Measurements from ENCODE around the gene FLYWCH2. TPM values are rescaled to one million over a fixed set of nuclear protein-coding genes. Genes with fewer than 3 reads are reported as not detected.
A peak's percentile ranks its signal among the peaks of the same experiment; 100 is the strongest.

Gene FLYWCH2
- total and polyA plus RNA-seq, 9 of the 15 experiments (the other 6 are each of a cell fraction or from before 2014, with no cell fraction given): 0.70 to 55.5 (median 7.6) TPM

DNA sequence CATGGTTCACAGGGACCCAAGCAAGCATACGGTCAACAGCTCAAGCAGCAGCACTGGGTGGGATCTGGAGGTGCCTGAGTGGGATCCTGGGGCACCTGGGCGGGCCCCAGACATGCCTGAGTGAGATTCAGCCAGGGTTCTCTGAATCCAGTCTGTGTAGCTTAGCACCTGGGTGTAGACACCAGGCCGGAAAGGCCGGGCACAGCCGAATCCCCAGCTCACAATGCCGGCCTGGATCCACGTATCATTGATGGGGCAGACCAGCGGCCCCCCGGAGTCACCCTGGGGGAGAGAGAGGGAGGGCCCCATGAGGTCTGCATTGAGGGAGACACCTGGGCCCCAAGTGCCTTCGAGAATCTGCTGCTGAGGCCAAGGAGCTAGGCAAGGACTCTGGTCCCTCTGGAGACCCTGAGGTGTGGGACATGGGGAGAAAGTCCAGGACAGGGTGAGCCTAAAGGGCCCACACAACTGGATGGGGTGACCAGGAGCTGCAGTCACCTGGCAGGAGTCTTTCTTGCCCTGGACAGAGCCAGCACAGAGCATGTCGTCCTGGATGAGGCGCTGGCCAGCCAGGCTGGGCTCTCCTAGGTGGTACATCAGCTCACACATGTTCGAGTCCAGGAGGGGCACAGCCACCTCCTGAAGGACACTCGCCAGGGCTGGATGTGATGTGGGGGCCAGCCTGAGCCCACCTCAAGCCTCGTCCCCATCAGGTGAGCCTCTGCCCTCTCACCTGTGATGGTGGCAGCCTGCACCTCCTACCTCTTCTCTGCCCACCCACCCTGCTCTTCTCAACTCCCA, 43.2 kb upstream of the FLYWCH2 start:
- no peaks in the 10 kb centered on the region for H3K36me3 ChIP-seq (ENCODE audit: control insufficient read depth, insufficient read depth, low read length)
- ChIA-PET CTCF (ENCODE audit: low intra/inter-chr PET ratio) (interaction anchor here (1.2 to 3.1 kb wide), 4 partner anchors 29 to 87 kb away, joined by 3 to 23 read pairs (median 18); no protein-coding TSS in a partner anchor), POLR2A (interaction anchor here (0.7 to 2.6 kb wide), 5 partner anchors 13 to 84 kb away, joined by 3 to 8 read pairs (median 5); no protein-coding TSS in a partner anchor)
- H3K9me3 ChIP-seq (replicated peaks; ENCODE audit: control insufficient read depth, insufficient read depth, low read depth, low read length): no peaks in the 10 kb centered on the region
- no peak overlapping the region for H3K4me3 ChIP-seq
- peaks cover 4 to 22% of the 10 kb centered on the region in 2 experiments; a peak in 2 of 5 replicates for H3K27me3 ChIP-seq (ENCODE audit: control insufficient read depth in 2 of 2, insufficient read depth in 2 of 2, low read length in 2 of 2)
- no peak for DNase-seq (ENCODE audit: extremely low read depth in 1 of 4, low spot score in 3 of 4)
- no peak overlapping the region for H2AFZ ChIP-seq (ENCODE audit: low read depth, low read length)
- in situ Hi-C loops (cut with MboI) (loop anchor here (5.0 kb wide), 2 partner anchors 32 to 87 kb away; no protein-coding TSS in a partner anchor), intact Hi-C loops (cut with micrococcal nuclease) (loop anchor here (5.0 kb wide), 1 partner anchor 77 kb away; no protein-coding TSS in a partner anchor)
- TF ChIP-seq ZNF212 (CRISPR knock-in tag; IDR thresholded peaks at IDR 0.05) (no peak), PTTG1 (tag; IDR thresholded peaks at IDR 0.05; ENCODE audit: low read depth) (no peak), KLF1 (tag; IDR thresholded peaks at IDR 0.05) (no peak), SNRNP70 (optimal IDR thresholded peaks at IDR 0.05; ENCODE audit: low read depth, low read length) (no peak), RNF2 (IDR thresholded peaks at IDR 0.05) (no peak)
- TF ChIP-seq, protein P1, sequence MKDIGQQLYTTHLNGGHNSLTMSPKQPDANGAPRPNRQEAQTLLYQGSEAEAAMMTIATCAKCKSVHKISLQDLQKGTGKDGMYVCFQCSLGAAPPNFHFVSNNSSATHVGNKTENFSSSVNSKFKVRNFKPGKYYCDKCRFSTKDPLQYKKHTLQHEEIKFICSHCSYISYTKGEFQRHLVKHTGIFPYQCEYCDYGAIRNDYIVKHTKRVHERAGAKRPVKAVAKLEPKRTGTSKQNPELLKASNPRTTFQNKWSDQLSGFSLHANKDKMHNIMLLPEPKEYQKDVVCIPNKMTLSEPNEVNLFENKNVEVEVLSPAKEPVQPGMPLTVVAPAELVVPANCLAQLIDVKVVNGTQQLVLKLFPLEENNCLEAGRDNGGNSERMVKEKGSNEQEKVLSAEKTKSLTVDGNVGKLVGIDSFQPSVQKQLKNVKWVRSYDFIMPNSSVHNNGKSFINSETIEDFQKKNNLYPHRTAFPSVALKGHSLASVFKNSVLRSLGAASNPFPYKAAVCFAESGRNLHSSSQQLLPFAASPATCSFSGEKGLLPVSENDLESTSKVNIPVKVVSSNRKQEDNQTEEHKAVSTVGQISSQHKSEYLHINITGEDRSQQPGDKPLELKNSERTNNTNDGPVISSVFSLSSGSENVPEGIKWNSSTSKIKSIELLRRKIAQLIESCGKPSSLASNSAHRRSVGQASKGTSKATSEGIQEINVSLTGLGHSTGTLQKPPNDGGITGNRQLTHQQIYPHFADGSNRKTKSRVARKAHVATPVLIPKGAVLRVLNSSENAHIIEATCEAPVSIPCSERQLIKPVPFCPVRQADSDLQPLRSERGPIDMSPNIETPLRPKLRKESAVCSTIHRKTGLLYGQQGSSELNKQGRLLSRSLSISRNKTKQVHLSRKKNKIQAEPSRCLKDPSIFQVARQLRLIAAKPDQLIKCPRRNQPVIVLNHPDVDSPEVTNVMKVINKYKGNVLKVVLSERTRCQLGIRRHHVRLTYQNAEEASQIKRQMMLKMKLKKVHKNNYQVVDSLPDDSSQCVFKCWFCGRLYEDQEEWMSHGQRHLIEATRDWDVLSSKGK (CRISPR knock-in tag; IDR thresholded peaks at IDR 0.05): no peak
- TF ChIP-seq, protein P2, sequence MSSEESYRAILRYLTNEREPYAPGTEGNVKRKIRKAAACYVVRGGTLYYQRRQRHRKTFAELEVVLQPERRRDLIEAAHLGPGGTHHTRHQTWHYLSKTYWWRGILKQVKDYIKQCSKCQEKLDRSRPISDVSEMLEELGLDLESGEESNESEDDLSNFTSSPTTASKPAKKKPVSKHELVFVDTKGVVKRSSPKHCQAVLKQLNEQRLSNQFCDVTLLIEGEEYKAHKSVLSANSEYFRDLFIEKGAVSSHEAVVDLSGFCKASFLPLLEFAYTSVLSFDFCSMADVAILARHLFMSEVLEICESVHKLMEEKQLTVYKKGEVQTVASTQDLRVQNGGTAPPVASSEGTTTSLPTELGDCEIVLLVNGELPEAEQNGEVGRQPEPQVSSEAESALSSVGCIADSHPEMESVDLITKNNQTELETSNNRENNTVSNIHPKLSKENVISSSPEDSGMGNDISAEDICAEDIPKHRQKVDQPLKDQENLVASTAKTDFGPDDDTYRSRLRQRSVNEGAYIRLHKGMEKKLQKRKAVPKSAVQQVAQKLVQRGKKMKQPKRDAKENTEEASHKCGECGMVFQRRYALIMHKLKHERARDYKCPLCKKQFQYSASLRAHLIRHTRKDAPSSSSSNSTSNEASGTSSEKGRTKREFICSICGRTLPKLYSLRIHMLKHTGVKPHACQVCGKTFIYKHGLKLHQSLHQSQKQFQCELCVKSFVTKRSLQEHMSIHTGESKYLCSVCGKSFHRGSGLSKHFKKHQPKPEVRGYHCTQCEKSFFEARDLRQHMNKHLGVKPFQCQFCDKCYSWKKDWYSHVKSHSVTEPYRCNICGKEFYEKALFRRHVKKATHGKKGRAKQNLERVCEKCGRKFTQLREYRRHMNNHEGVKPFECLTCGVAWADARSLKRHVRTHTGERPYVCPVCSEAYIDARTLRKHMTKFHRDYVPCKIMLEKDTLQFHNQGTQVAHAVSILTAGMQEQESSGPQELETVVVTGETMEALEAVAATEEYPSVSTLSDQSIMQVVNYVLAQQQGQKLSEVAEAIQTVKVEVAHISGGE (CRISPR knock-in tag; IDR thresholded peaks at IDR 0.05): no peak
- no peak overlapping the region for H3K27ac ChIP-seq (ENCODE audit: extremely low read depth, low read depth, low read length)
- H3K9me1 ChIP-seq (ENCODE audit: control insufficient read depth, insufficient read depth, low read length): no peaks in the 10 kb centered on the region
- no peaks in the 10 kb centered on the region for H3K79me2 ChIP-seq (ENCODE audit: control insufficient read depth, insufficient read depth, low read length)
- WGBS (ENCODE audit: insufficient coverage, low coverage, missing lambda C conversion rate): 13% methylated on average over 15 of the region's 15 CpGs
- H4K20me1 ChIP-seq (replicated peaks; ENCODE audit: control insufficient read depth, insufficient read depth, low read length): no peaks in the 10 kb centered on the region; the same call in 1 of the 2 replicates
- peaks cover 3 to 41% of the 10 kb centered on the region in 2 experiments; a peak in 4 of 5 replicates for H3K4me1 ChIP-seq (replicated peaks in 1 of 2; ENCODE audit: control insufficient read depth in 2 of 2, insufficient read depth in 2 of 2, low read length in 2 of 2)
- BruUV-seq (replicated peaks): no TSS peak
- H3K9ac ChIP-seq (ENCODE audit: insufficient read depth in 1 of 2, low read depth in 2 of 2, low read length in 2 of 2): peak overlapping the region in 1 of 2 experiments; percentile 55; a peak in 2 of 4 replicates
- no peak overlapping the region for H3K4me2 ChIP-seq (ENCODE audit: insufficient read depth, low read length)
- ATAC-seq: no peak
- no peak for FAIRE-seq
